GM23338 (cell line): ENCODE data around the gene BIRC5. TPM values are rescaled to one million over a fixed set of nuclear protein-coding genes. Genes with fewer than 3 reads are reported as not detected.
A peak's percentile ranks its signal among the peaks of the same experiment; 100 is the strongest.

ENCODE experiments used
- ATAC-seq: fragments of 200-7000 bp; cut with Tn5 transposase; 3 replicates; pipeline ENCODE4 v1.9.1; 2020
- DNase-seq: peaks from one replicate; pipeline ENCODE4 v3.0.0-alpha.2; 2015; ENCODE audit warnings: low spot score
- H2AFZ ChIP-seq: fragments of 200-600 bp; sonication (generic); 2 replicates; pipeline ENCODE4 v1.8.0; 2016; ENCODE audit warnings: antibody characterized with exemption, mild to moderate bottlenecking, moderate library complexity
- H3F3A ChIP-seq: fragments of 200-600 bp; sonication (generic); replicated peaks from 2 replicates; pipeline ENCODE4 v1.8.0; 2017; ENCODE audit warnings: antibody characterized with exemption, mixed run types, low read depth
- H3K27ac ChIP-seq: fragments of 200-600 bp; sonication (generic); 2 replicates; pipeline ENCODE4 v1.6.1; 2016; ENCODE audit warnings: low read depth
- H3K27me3 ChIP-seq: fragments of 200-600 bp; sonication (generic); 2 replicates; pipeline ENCODE4 v1.8.0; 2016; ENCODE audit warnings: mild to moderate bottlenecking, mixed run types, moderate library complexity; ENCODE audit not compliant: insufficient read depth
- H3K36me3 ChIP-seq: fragments of 200-600 bp; sonication (generic); 2 replicates; pipeline ENCODE4 v1.8.0; 2016; ENCODE audit warnings: mild to moderate bottlenecking; ENCODE audit not compliant: insufficient read depth
- H3K4me1 ChIP-seq: fragments of 200-600 bp; sonication (generic); 2 replicates; pipeline ENCODE4 v1.8.0; 2016; ENCODE audit warnings: mild to moderate bottlenecking, moderate library complexity; ENCODE audit not compliant: insufficient read depth
- H3K4me2 ChIP-seq: fragments of 200-600 bp; sonication (generic); 2 replicates; pipeline ENCODE4 v1.7.1; 2017; ENCODE audit warnings: mixed run types
- H3K4me3 ChIP-seq: fragments of 200-600 bp; sonication (generic); 2 replicates; pipeline ENCODE4 v1.6.1; 2016; ENCODE audit warnings: mixed run types
- H3K79me2 ChIP-seq: fragments of 200-600 bp; sonication (generic); replicated peaks from 2 replicates; pipeline ENCODE4 v1.8.0; 2017; ENCODE audit warnings: mild to moderate bottlenecking; ENCODE audit not compliant: insufficient read depth
- H3K9me2 ChIP-seq: fragments of 200-600 bp; sonication (generic); 2 replicates; pipeline ENCODE4 v1.8.0; 2017; ENCODE audit not compliant: insufficient read depth
- H4K20me1 ChIP-seq: fragments of 200-600 bp; sonication (generic); replicated peaks from 2 replicates; pipeline ENCODE4 v1.8.0; 2017; ENCODE audit warnings: mild to moderate bottlenecking; ENCODE audit not compliant: insufficient read depth
- H3K27ac Mint-ChIP-seq: 2 replicates; pipeline ENCODE4 v1.8.0; 2020; ENCODE audit warnings: inconsistent platforms, mild to moderate bottlenecking, moderate library complexity, mixed read lengths
- H3K27me3 Mint-ChIP-seq: 3 replicates; pipeline ENCODE4 v1.8.0; 2022; ENCODE audit warnings: low read depth, mild to moderate bottlenecking, moderate library complexity, mixed read lengths, inconsistent platforms; ENCODE audit not compliant: insufficient read depth, poor library complexity
- H3K36me3 Mint-ChIP-seq: 3 replicates; pipeline ENCODE4 v1.8.0; 2021; ENCODE audit warnings: low read depth, mild to moderate bottlenecking, inconsistent platforms, moderate library complexity, mixed read lengths
- H3K4me1 Mint-ChIP-seq: 3 replicates; pipeline ENCODE4 v1.8.0; 2020; ENCODE audit warnings: mild to moderate bottlenecking, inconsistent platforms, mixed read lengths
- H3K4me3 Mint-ChIP-seq: 3 replicates; pipeline ENCODE4 v1.8.0; 2021; ENCODE audit warnings: moderate library complexity, mild to moderate bottlenecking, inconsistent platforms, mixed read lengths
- H3K9me3 Mint-ChIP-seq: 3 replicates; pipeline ENCODE4 v1.8.0; 2020; ENCODE audit warnings: moderate library complexity, mild to moderate bottlenecking, inconsistent platforms, mixed read lengths
- CREB1 ChIP-seq: fragments of 250-450 bp; sonication (Bioruptor Pico); IDR thresholded peaks from 2 replicates; pipeline ENCODE4 v1.5.0; 2020; ENCODE audit warnings: low read depth, mild to moderate bottlenecking, moderate library complexity
- ETS1 ChIP-seq: IDR thresholded peaks from 2 replicates; pipeline ENCODE4 v1.6.1; 2016; ENCODE audit warnings: antibody characterized with exemption
- EZH2phosphoT487 ChIP-seq: fragments of 200-600 bp; sonication (generic); IDR thresholded peaks from one replicate; pipeline ENCODE4 v1.8.1; 2018; ENCODE audit warnings: antibody characterized with exemption; ENCODE audit not compliant: unreplicated experiment
- STAT1 ChIP-seq: IDR thresholded peaks from one replicate; pipeline ENCODE4 v1.6.1; 2016; ENCODE audit warnings: antibody characterized with exemption; ENCODE audit not compliant: unreplicated experiment
- ZNF331 ChIP-seq: fragments of 250-450 bp; sonication (Bioruptor Pico); IDR thresholded peaks from 2 replicates; pipeline ENCODE4 v1.5.0; 2020; ENCODE audit warnings: low read depth, mild to moderate bottlenecking, moderate library complexity
- polyA plus RNA-seq: library from polyadenylated mRNA; unstranded; fragments of >200 nt; fragmentation: Nextera tagmentation; extraction: Ambion mirVana; gene quantifications from 2 replicates; pipeline ENCODE4 v1.2.1, GENCODE V29; 2016
- total RNA-seq: library from RNA; depleted of rRNA; stranded (reverse); fragments of >200 nt; shearing (Covaris generic); gene quantifications from 2 replicates; pipeline ENCODE4 v1.2.3, GENCODE V29; 2014
- TF ChIP-seq, protein P1 (sequence below): fragments of 250-450 bp; sonication (Bioruptor Pico); IDR thresholded peaks from 2 replicates; pipeline ENCODE4 v1.5.0; 2020; ENCODE audit warnings: mild to moderate bottlenecking, moderate library complexity

BIRC5 gene
- total and polyA plus RNA-seq, 2 experiments from 2014 or later: 89.7 to 111 TPM

- Histone ChIP-seq H3K27me3 (no peaks in the 10 kb centered on the region), H3K4me1 (peaks cover 68% of the 10 kb centered on the region), H3K27ac (no peak overlapping the region), H3K4me2 (peak overlapping the region; percentile 80), H3F3A (peaks cover 6% of the 10 kb centered on the region; the same call in 1 of the 2 replicates), H3K9me2 (no peaks in the 10 kb centered on the region), H2AFZ (peak overlapping the region; percentile 97), H3K79me2 (no peaks in the 10 kb centered on the region), H3K36me3 (no peaks in the 10 kb centered on the region), H3K4me3 (peak overlapping the region; percentile 43), H4K20me1 (no peaks in the 10 kb centered on the region)
- DNase-seq: peak; percentile 79
- peaks cover 76% of the 10 kb centered on the region for H3K4me1 Mint-ChIP-seq
- peak; percentile 55 for ATAC-seq
- TF ChIP-seq ETS1 (no peak), ZNF331 (CRISPR knock-in tag) (no peak), CREB1 (CRISPR knock-in tag) (no peak), STAT1 (no peak), EZH2phosphoT487 (no peak)
- TF ChIP-seq, protein P1, sequence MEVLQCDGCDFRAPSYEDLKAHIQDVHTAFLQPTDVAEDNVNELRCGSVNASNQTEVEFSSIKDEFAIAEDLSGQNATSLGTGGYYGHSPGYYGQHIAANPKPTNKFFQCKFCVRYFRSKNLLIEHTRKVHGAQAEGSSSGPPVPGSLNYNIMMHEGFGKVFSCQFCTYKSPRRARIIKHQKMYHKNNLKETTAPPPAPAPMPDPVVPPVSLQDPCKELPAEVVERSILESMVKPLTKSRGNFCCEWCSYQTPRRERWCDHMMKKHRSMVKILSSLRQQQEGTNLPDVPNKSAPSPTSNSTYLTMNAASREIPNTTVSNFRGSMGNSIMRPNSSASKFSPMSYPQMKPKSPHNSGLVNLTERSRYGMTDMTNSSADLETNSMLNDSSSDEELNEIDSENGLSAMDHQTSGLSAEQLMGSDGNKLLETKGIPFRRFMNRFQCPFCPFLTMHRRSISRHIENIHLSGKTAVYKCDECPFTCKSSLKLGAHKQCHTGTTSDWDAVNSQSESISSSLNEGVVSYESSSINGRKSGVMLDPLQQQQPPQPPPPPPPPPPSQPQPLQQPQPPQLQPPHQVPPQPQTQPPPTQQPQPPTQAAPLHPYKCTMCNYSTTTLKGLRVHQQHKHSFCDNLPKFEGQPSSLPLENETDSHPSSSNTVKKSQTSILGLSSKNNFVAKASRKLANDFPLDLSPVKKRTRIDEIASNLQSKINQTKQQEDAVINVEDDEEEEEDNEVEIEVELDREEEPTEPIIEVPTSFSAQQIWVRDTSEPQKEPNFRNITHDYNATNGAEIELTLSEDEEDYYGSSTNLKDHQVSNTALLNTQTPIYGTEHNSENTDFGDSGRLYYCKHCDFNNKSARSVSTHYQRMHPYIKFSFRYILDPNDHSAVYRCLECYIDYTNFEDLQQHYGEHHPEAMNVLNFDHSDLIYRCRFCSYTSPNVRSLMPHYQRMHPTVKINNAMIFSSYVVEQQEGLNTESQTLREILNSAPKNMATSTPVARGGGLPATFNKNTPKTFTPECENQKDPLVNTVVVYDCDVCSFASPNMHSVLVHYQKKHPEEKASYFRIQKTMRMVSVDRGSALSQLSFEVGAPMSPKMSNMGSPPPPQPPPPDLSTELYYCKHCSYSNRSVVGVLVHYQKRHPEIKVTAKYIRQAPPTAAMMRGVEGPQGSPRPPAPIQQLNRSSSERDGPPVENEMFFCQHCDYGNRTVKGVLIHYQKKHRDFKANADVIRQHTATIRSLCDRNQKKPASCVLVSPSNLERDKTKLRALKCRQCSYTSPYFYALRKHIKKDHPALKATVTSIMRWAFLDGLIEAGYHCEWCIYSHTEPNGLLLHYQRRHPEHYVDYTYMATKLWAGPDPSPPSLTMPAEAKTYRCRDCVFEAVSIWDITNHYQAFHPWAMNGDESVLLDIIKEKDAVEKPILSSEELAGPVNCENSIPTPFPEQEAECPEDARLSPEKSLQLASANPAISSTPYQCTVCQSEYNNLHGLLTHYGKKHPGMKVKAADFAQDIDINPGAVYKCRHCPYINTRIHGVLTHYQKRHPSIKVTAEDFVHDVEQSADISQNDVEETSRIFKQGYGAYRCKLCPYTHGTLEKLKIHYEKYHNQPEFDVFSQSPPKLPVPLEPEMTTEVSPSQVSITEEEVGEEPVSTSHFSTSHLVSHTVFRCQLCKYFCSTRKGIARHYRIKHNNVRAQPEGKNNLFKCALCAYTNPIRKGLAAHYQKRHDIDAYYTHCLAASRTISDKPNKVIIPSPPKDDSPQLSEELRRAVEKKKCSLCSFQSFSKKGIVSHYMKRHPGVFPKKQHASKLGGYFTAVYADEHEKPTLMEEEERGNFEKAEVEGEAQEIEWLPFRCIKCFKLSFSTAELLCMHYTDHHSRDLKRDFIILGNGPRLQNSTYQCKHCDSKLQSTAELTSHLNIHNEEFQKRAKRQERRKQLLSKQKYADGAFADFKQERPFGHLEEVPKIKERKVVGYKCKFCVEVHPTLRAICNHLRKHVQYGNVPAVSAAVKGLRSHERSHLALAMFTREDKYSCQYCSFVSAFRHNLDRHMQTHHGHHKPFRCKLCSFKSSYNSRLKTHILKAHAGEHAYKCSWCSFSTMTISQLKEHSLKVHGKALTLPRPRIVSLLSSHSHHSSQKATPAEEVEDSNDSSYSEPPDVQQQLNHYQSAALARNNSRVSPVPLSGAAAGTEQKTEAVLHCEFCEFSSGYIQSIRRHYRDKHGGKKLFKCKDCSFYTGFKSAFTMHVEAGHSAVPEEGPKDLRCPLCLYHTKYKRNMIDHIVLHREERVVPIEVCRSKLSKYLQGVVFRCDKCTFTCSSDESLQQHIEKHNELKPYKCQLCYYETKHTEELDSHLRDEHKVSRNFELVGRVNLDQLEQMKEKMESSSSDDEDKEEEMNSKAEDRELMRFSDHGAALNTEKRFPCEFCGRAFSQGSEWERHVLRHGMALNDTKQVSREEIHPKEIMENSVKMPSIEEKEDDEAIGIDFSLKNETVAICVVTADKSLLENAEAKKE: no peak
- no peaks in the 10 kb centered on the region for H3K36me3 Mint-ChIP-seq
- H3K27ac Mint-ChIP-seq: no peak overlapping the region
- H3K9me3 Mint-ChIP-seq: no peaks in the 10 kb centered on the region
- peaks cover 14% of the 10 kb centered on the region for H3K27me3 Mint-ChIP-seq
- H3K4me3 Mint-ChIP-seq: peak overlapping the region; percentile 51
Measured at GRCh38 chr17:78268951-78269905, 55.2 kb downstream of the BIRC5 start.
